ENCODE results near the gene HRCT1.

Gene HRCT1

GRCh38 chr9:35929453-35929718 is 23.4 kb downstream of the HRCT1 start:
- peak overlapping the region; percentile 32 for H2AFZ ChIP-seq (ENCODE audit: low read length)
- no peak overlapping the region for H2AK5ac ChIP-seq (ENCODE audit: low read depth, low read length)
- H2BK5ac ChIP-seq (ENCODE audit: low read length) = no peak overlapping the region
- H3K14ac ChIP-seq (ENCODE audit: low read length) = no peak overlapping the region
- H3K4me3 ChIP-seq (ENCODE audit: low read length in 2 of 2) = no peak overlapping the region
- no peak overlapping the region for H3K18ac ChIP-seq (ENCODE audit: low read length)
- no peaks in the 10 kb centered on the region for H3K27me3 ChIP-seq (ENCODE audit: control insufficient read depth in 3 of 3, insufficient read depth in 3 of 3, low read depth in 1 of 3, low read length in 3 of 3)
- no peak overlapping the region for H2BK12ac ChIP-seq (ENCODE audit: low read length)
- H3K36me3 ChIP-seq (replicated peaks in 1 of 2; ENCODE audit: control insufficient read depth in 2 of 2, insufficient read depth in 2 of 2, low read length in 2 of 2) = no peaks in the 10 kb centered on the region
- H4K91ac ChIP-seq (ENCODE audit: low read depth, low read length, poor library complexity) = no peak overlapping the region
- H2BK120ac ChIP-seq (ENCODE audit: low read depth, low read length) = no peak overlapping the region
- no peaks in the 10 kb centered on the region for H3K9me3 ChIP-seq (replicated peaks in 1 of 2; ENCODE audit: control insufficient read depth in 2 of 2, insufficient read depth in 1 of 2, low read depth in 1 of 2, low read length in 2 of 2)
- H2BK15ac ChIP-seq (ENCODE audit: low read length) = no peak overlapping the region
- H3K23ac ChIP-seq (ENCODE audit: low read depth, low read length, poor library complexity) = no peak overlapping the region
- no CpG with 5 or more reads among the region's 6 CpGs for WGBS, 2 donors (ENCODE audit: extremely low coverage in 2 of 2, insufficient read length in 2 of 2, insufficient replicate concordance in 1 of 2)
- DNase-seq (ENCODE audit: low spot score) = no peak
- H3K79me1 ChIP-seq (ENCODE audit: low read depth, low read length) = no peaks in the 10 kb centered on the region
- H3K4me1 ChIP-seq (ENCODE audit: control insufficient read depth in 2 of 2, insufficient read depth in 1 of 2, low read depth in 1 of 2, low read length in 2 of 2) = peaks cover 0 to 1% of the 10 kb centered on the region in 2 donors
- no peak overlapping the region for H3K9ac ChIP-seq (ENCODE audit: low read depth, low read length, poor library complexity)
- H4K8ac ChIP-seq (ENCODE audit: low read depth, low read length) = no peak overlapping the region
- H3K4ac ChIP-seq (ENCODE audit: low read length) = no peak overlapping the region
- no peak overlapping the region for H3K27ac ChIP-seq (replicated peaks; ENCODE audit: low read length)
- H3K4me2 ChIP-seq (ENCODE audit: insufficient read depth, low read length, poor library complexity, severe bottlenecking) = no peak overlapping the region

DNA sequence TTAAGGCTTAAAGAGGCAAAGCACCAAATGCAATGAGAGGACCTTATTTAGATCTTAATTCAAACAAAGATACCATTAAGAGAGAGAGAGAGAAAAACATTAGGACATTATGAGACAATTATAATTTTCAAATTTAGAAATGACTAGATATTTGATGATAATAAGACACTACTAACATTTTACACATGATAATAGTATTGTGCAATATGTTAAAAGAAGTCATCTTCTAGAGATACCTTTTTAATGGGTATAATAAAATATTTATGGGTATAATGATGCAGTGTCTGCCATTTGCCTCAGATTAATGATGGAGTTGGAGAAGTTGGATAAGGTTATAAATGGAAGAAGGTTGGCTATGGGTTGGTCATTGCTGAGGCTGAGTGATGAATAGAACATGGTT is 24.5 kb downstream of the HRCT1 start:
- Histone ChIP-seq H3K18ac (ENCODE audit: low read length) (no peak overlapping the region), H3K4me2 (ENCODE audit: insufficient read depth, low read length, poor library complexity, severe bottlenecking) (no peak overlapping the region), H3K4ac (ENCODE audit: low read length) (no peak overlapping the region), H3K36me3 (replicated peaks in 1 of 2; ENCODE audit: control insufficient read depth in 2 of 2, insufficient read depth in 2 of 2, low read length in 2 of 2) (no peaks in the 10 kb centered on the region), H3K14ac (ENCODE audit: low read length) (no peak overlapping the region), H2BK15ac (ENCODE audit: low read length) (no peak overlapping the region), H3K23ac (ENCODE audit: low read depth, low read length, poor library complexity) (no peak overlapping the region), H2AFZ (ENCODE audit: low read length) (no peak overlapping the region), H2BK5ac (ENCODE audit: low read length) (no peak overlapping the region), H2BK12ac (ENCODE audit: low read length) (no peak overlapping the region), H4K91ac (ENCODE audit: low read depth, low read length, poor library complexity) (no peak overlapping the region), H3K4me1 (ENCODE audit: control insufficient read depth in 2 of 2, insufficient read depth in 1 of 2, low read depth in 1 of 2, low read length in 2 of 2) (no peaks in the 10 kb centered on the region), H3K27ac (replicated peaks; ENCODE audit: low read length) (no peak overlapping the region), H3K79me1 (ENCODE audit: low read depth, low read length) (no peaks in the 10 kb centered on the region), H2AK5ac (ENCODE audit: low read depth, low read length) (no peak overlapping the region), H2BK120ac (ENCODE audit: low read depth, low read length) (no peak overlapping the region), H3K27me3 (ENCODE audit: control insufficient read depth in 3 of 3, insufficient read depth in 3 of 3, low read depth in 1 of 3, low read length in 3 of 3) (no peaks in the 10 kb centered on the region), H3K9ac (ENCODE audit: low read depth, low read length, poor library complexity) (no peak overlapping the region), H3K4me3 (ENCODE audit: low read length in 2 of 2) (no peak overlapping the region), H4K8ac (ENCODE audit: low read depth, low read length) (no peak overlapping the region), H3K9me3 (replicated peaks in 1 of 2; ENCODE audit: control insufficient read depth in 2 of 2, insufficient read depth in 1 of 2, low read depth in 1 of 2, low read length in 2 of 2) (no peaks in the 10 kb centered on the region)
- DNase-seq (ENCODE audit: low spot score) = no peak

DNA sequence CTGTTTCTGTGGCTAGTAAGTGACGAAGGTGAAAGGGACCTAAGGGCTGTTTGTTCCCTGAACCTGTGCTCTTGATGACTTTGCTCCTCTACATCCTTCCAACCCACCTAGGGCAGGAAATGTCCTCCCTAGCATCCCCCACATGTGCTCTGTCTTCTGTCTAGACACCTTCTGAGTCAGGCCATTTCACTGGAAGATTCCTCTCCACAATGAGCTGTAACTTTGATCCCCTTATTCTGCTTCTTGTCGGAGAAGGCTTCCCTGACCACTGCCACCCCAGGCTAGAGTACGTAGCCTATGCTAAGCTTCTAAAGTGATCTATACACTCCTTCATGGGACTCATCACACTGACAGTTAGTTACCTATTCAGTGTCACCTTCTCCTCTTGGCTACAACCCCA is 25.0 kb downstream of the HRCT1 start:
- no peak overlapping the region for H3K23ac ChIP-seq (ENCODE audit: low read depth, low read length, poor library complexity)
- WGBS, 2 donors (ENCODE audit: extremely low coverage in 2 of 2, insufficient read length in 2 of 2, insufficient replicate concordance in 1 of 2) = no CpG with 5 or more reads among the region's 3 CpGs
- no peak for DNase-seq (ENCODE audit: low spot score)
- no peak overlapping the region for H3K18ac ChIP-seq (ENCODE audit: low read length)
- no peak overlapping the region for H3K4ac ChIP-seq (ENCODE audit: low read length)
- no peaks in the 10 kb centered on the region for H3K9me3 ChIP-seq (replicated peaks in 1 of 2; ENCODE audit: control insufficient read depth in 2 of 2, insufficient read depth in 1 of 2, low read depth in 1 of 2, low read length in 2 of 2)
- no peak overlapping the region for H3K9ac ChIP-seq (ENCODE audit: low read depth, low read length, poor library complexity)
- H3K4me1 ChIP-seq (ENCODE audit: control insufficient read depth in 2 of 2, insufficient read depth in 1 of 2, low read depth in 1 of 2, low read length in 2 of 2) = no peaks in the 10 kb centered on the region
- no peak overlapping the region for H2BK12ac ChIP-seq (ENCODE audit: low read length)
- no peak overlapping the region for H2AFZ ChIP-seq (ENCODE audit: low read length)
- no peak overlapping the region for H3K4me2 ChIP-seq (ENCODE audit: insufficient read depth, low read length, poor library complexity, severe bottlenecking)
- no peak overlapping the region for H2BK120ac ChIP-seq (ENCODE audit: low read depth, low read length)
- no peak overlapping the region for H3K14ac ChIP-seq (ENCODE audit: low read length)
- no peak overlapping the region for H4K91ac ChIP-seq (ENCODE audit: low read depth, low read length, poor library complexity)
- H4K8ac ChIP-seq (ENCODE audit: low read depth, low read length) = no peak overlapping the region
- H2AK5ac ChIP-seq (ENCODE audit: low read depth, low read length) = no peak overlapping the region
- no peaks in the 10 kb centered on the region for H3K36me3 ChIP-seq (replicated peaks in 1 of 2; ENCODE audit: control insufficient read depth in 2 of 2, insufficient read depth in 2 of 2, low read length in 2 of 2)
- no peak overlapping the region for H2BK5ac ChIP-seq (ENCODE audit: low read length)
- no peaks in the 10 kb centered on the region for H3K79me1 ChIP-seq (ENCODE audit: low read depth, low read length)
- H3K27ac ChIP-seq (replicated peaks; ENCODE audit: low read length) = no peak overlapping the region
- no peak overlapping the region for H3K4me3 ChIP-seq (ENCODE audit: low read length in 2 of 2)
- H2BK15ac ChIP-seq (ENCODE audit: low read length) = no peak overlapping the region
- H3K27me3 ChIP-seq (ENCODE audit: control insufficient read depth in 3 of 3, insufficient read depth in 3 of 3, low read depth in 1 of 3, low read length in 3 of 3) = no peaks in the 10 kb centered on the region

DNA sequence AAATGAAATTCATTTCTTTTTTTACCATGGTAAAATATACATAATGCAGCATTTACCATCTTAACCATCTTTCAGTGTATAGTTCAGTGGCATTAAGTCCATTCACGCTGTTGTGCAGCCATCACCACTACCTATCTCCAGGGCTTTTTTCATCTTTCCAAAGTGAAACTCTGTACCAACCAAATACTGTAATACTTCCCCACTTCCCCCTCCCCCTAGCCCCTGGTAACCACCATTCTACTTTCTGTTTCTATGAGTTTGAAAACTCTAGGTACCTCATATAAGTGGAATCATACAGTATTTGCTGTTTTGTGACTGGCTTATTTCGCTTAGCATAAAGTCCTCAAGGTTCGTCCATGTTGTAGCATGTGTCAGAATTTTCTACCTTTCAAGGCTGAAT is 26.7 kb downstream of the HRCT1 start:
- no peak overlapping the region for H2BK5ac ChIP-seq (ENCODE audit: low read length)
- H3K9me3 ChIP-seq (replicated peaks in 1 of 2; ENCODE audit: control insufficient read depth in 2 of 2, insufficient read depth in 1 of 2, low read depth in 1 of 2, low read length in 2 of 2) = peaks cover 0 to 2% of the 10 kb centered on the region in 2 donors
- no peak overlapping the region for H4K8ac ChIP-seq (ENCODE audit: low read depth, low read length)
- WGBS, 2 donors (ENCODE audit: extremely low coverage in 2 of 2, insufficient read length in 2 of 2, insufficient replicate concordance in 1 of 2) = no CpG with 5 or more reads among the region's 3 CpGs
- H3K14ac ChIP-seq (ENCODE audit: low read length) = no peak overlapping the region
- no peak overlapping the region for H2BK12ac ChIP-seq (ENCODE audit: low read length)
- no peak overlapping the region for H2AFZ ChIP-seq (ENCODE audit: low read length)
- no peak overlapping the region for H2BK15ac ChIP-seq (ENCODE audit: low read length)
- H3K4me3 ChIP-seq (ENCODE audit: low read length in 2 of 2) = no peak overlapping the region
- no peak overlapping the region for H3K18ac ChIP-seq (ENCODE audit: low read length)
- H3K9ac ChIP-seq (ENCODE audit: low read depth, low read length, poor library complexity) = no peak overlapping the region
- H3K79me1 ChIP-seq (ENCODE audit: low read depth, low read length) = no peaks in the 10 kb centered on the region
- no peak overlapping the region for H3K4me2 ChIP-seq (ENCODE audit: insufficient read depth, low read length, poor library complexity, severe bottlenecking)
- H3K4me1 ChIP-seq (ENCODE audit: control insufficient read depth in 2 of 2, insufficient read depth in 1 of 2, low read depth in 1 of 2, low read length in 2 of 2) = no peaks in the 10 kb centered on the region
- H3K4ac ChIP-seq (ENCODE audit: low read length) = no peak overlapping the region
- H3K36me3 ChIP-seq (replicated peaks in 1 of 2; ENCODE audit: control insufficient read depth in 2 of 2, insufficient read depth in 2 of 2, low read length in 2 of 2) = no peaks in the 10 kb centered on the region
- H2BK120ac ChIP-seq (ENCODE audit: low read depth, low read length) = no peak overlapping the region
- no peak overlapping the region for H4K91ac ChIP-seq (ENCODE audit: low read depth, low read length, poor library complexity)
- no peak for DNase-seq (ENCODE audit: low spot score)
- H2AK5ac ChIP-seq (ENCODE audit: low read depth, low read length) = no peak overlapping the region
- no peak overlapping the region for H3K23ac ChIP-seq (ENCODE audit: low read depth, low read length, poor library complexity)
- H3K27ac ChIP-seq (replicated peaks; ENCODE audit: low read length) = no peak overlapping the region
- no peaks in the 10 kb centered on the region for H3K27me3 ChIP-seq (ENCODE audit: control insufficient read depth in 3 of 3, insufficient read depth in 3 of 3, low read depth in 1 of 3, low read length in 3 of 3)
